SIG-M5 (cell line): ENCODE results near the gene ABI3BP.

Experiments
- DNase-seq: peaks from one replicate; lab custom pipeline; 2025; lab: John Stamatoyannopoulos, UW

The ABI3BP gene

GRCh38 chr3:100882571-100882984 lies 110.6 kb downstream of the ABI3BP start:
- DNase-seq, result no peak

GRCh38 chr3:100880845-100881244 lies 112.4 kb downstream of the ABI3BP start:
- DNase-seq, result no peak

- no peak for DNase-seq
Observed at GRCh38 chr3:100880072-100880471, 113.1 kb downstream of the ABI3BP start.

- no peak for DNase-seq
Observed at GRCh38 chr3:100879195-100879810, 113.9 kb downstream of the ABI3BP start.

- no peak for DNase-seq
Observed at GRCh38 chr3:100877286-100877685, 115.9 kb downstream of the ABI3BP start.

- no peak for DNase-seq
Observed at GRCh38 chr3:100875239-100875638, 118.0 kb downstream of the ABI3BP start.

- no peak for DNase-seq
Observed at GRCh38 chr3:100873611-100874010, 119.6 kb downstream of the ABI3BP start.

- DNase-seq, result no peak
Observed at GRCh38 chr3:100871306-100871705, 121.9 kb downstream of the ABI3BP start.

- no peak for DNase-seq
Observed at GRCh38 chr3:100869787-100870186, 123.4 kb downstream of the ABI3BP start.

- no peak for DNase-seq
Observed at GRCh38 chr3:100868894-100869293, 124.3 kb downstream of the ABI3BP start.

GRCh38 chr3:100868096-100868495 lies 125.1 kb downstream of the ABI3BP start:
- no peak for DNase-seq

- DNase-seq, result no peak
Observed at GRCh38 chr3:100865442-100865841, 127.8 kb downstream of the ABI3BP start.

- DNase-seq, result no peak
Observed at GRCh38 chr3:100864471-100865250, 128.6 kb downstream of the ABI3BP start.

- no peak for DNase-seq
Observed at GRCh38 chr3:100857863-100858262, 135.4 kb downstream of the ABI3BP start.

- no peak for DNase-seq
Observed at GRCh38 chr3:100856821-100857220, 136.4 kb downstream of the ABI3BP start.

GRCh38 chr3:100852840-100853239 lies 140.4 kb downstream of the ABI3BP start:
- no peak for DNase-seq

- DNase-seq, result no peak
Observed at GRCh38 chr3:100850701-100851100, 142.5 kb downstream of the ABI3BP start.

- no peak for DNase-seq
Observed at GRCh38 chr3:100850156-100850555, 143.1 kb downstream of the ABI3BP start.

- no peak for DNase-seq
Observed at GRCh38 chr3:100844063-100844936, 148.9 kb downstream of the ABI3BP start.

GRCh38 chr3:100838157-100838556 lies 155.1 kb downstream of the ABI3BP start:
- DNase-seq, result no peak

- DNase-seq, result no peak
Observed at GRCh38 chr3:100836661-100837060, 156.6 kb downstream of the ABI3BP start.

GRCh38 chr3:100834332-100834731 lies 158.9 kb downstream of the ABI3BP start:
- DNase-seq, result no peak

GRCh38 chr3:100833483-100833882 lies 159.7 kb downstream of the ABI3BP start:
- DNase-seq, result no peak
